COLO829 (cell line): ENCODE results near the gene ZNHIT6.
"Not testable (repeated sequence)": the region's sequence is repeated elsewhere in the genome, so short reads cannot be mapped to it uniquely, and the experiment has no call there.

Experiments used
- DNase-seq: peaks from one replicate; pipeline ENCODE4 v3.0.0; 2012; ENCODE audit warnings: low spot score

The ZNHIT6 gene, protein sequence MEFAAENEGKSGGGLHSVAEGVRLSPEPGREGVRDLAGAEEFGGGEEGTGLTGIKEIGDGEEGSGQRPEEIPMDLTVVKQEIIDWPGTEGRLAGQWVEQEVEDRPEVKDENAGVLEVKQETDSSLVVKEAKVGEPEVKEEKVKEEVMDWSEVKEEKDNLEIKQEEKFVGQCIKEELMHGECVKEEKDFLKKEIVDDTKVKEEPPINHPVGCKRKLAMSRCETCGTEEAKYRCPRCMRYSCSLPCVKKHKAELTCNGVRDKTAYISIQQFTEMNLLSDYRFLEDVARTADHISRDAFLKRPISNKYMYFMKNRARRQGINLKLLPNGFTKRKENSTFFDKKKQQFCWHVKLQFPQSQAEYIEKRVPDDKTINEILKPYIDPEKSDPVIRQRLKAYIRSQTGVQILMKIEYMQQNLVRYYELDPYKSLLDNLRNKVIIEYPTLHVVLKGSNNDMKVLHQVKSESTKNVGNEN

DNA sequence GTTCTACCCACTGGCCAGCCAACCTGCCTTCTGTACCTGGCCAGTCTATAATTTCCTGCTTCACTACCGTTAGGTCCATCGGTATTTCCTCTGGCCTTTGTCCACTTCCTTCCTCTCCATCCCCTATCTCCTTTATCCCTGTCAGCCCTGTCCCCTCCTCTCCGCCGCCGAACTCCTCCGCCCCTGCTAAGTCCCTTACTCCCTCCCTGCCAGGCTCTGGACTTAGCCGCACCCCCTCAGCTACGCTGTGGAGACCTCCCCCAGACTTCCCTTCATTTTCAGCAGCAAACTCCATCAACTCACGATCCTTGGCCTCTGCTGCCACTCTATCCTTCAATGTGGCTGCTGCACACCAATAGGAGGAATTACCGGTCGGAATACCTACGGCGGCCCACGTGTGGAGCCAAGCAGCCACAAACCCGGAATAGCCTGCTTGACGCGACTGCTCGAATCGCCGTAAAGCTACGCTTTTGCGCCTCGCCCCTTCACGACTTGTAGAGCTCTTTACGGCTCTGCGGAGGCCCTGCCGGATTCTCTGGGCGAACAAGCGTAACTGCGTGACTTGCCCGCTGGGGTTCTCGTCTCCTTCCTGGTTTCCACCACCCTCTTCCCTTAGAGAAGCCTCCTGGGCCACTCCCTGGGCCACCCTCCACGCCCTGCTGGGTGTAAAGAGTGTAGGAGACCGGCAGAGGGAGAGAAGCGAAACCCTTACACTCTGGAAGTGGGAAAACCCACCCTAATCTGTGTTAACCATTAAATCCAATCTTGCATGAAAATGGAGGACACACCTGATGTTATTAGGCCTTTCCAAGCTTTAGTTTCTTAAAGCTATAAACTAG is at the start of gene ZNHIT6:
TSS of gene ZNHIT6 (minus strand) at position 444 of the 839 bp plus-strand sequence. CDS start at position 295, 149 bp downstream.
- DNase-seq: peak; percentile 76

DNA sequence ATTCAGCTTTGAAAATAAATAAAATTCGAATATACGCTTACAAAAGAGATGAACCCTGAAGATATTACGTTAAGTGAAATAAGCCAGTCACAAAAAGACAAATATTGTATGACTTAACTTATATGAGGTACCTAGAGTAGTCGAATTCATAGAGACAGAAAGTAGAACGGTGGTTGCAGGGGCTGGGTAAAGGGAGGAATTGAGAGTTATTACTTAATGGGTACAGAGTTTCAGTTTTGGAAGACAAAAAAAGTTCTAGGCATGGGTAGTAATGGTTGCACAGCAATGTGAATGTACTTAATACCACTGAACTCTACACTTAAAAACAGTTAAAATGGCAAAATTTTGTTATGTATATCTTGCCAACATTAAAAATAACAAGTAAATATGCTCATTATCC is 48.6 kb upstream of the ZNHIT6 start:
- no peak for DNase-seq

DNA sequence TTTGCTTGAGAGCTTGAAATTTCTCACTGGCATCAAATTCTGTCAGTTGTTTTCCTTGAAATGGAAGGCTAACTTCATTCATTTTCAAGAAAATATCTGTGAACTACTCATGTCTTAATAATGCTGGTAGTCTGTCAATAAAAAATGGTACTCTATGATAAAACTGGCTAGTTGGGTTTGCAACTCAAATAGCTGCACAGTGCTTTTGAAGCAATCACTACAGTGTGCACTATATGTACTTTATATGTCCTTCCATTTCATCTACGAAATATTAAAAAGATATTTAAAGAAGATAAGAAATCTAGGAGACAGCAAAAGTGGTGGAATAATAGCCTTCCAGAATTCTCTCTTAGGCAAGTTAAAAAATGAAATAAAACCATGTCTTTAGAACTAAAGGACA is 39.9 kb upstream of the ZNHIT6 start:
- no peak for DNase-seq

DNA sequence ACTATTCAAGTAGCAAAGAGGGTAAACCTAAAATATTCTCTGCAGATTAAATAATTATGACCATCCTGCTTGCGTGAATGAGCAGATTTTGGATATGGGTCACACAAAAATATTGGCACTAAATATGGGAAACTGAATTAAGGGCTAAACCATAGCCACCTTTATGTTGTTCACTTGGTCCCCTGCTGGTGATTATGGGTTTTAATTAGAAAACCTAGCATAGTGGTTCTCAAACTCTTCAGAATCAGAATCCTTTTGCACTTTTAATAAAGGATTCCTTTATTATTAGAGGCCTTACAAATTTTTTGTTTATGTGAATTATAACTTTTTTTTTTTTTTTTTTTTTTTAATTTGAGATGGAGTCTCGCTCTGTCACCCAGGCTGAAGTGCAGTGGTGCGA is 38.5 kb upstream of the ZNHIT6 start:
- DNase-seq: no peak

DNA sequence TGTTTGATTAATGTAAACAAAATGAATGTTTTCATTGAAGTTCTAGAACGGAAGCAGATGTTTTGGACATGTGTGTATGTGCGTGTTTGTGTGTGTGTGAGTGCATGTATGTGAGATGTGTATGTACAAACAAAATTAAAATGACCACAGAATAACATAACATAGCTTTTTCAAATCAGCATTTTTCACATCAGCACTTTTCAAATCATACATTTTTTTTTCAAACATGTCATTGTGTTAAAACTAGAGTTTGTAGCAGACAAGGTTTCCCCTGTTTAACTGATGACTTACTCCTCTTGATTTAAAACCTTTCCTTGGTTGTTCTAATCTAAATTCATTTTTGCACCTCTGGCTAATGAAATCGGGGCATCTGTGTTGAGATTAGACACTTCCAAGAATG is 35.6 kb upstream of the ZNHIT6 start:
- no peak for DNase-seq

DNA sequence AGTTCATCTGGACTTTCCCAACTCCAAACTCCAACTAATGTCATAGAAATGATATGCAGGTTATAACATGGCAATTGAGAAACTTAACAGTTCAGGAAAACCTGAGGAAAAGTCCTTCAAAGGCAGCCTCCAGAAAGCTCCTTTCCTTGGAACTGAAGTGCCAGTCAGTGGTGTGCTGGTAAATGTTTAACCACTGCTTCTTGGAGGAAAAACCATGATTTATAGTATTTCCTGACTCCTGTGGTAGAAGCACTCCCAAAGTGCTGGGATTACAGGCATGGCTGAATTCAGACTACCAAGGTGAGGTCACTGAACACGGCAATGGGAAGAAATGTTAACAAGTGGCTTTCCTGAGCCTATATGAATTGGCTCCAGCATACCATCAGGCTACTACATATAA is 26.7 kb upstream of the ZNHIT6 start:
- no peak for DNase-seq

DNA sequence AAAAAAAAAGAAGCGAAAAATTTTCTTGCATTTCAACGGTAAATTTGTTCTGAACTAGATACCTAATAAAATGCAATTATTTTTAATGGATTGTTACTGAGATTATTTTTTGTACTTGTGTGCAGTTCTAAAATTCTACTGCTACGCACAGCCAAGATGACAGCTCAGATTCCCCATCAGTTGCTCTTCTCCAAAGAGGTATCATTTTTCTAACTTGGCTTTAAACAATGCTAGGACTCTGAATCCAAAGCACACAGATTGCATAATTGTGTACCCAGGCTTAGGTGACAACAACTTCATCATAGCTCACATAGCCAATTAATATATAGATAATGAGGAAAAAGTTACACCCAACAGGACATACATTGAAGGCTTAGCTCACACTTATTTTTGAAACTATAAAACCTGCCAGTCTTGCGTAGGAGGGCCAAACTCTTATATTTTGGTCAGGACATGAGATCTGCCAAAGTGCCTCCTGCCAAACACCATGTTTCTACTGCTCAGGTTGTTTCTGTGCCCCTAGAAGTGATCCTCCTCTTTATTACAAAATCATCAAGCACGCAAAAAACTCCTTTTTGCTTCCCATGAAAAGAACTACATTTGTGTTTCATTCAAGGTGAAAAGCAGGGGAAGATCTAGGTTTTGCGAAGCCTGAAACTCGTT is 10.6 kb upstream of the ZNHIT6 start:
- no peak for DNase-seq

DNA sequence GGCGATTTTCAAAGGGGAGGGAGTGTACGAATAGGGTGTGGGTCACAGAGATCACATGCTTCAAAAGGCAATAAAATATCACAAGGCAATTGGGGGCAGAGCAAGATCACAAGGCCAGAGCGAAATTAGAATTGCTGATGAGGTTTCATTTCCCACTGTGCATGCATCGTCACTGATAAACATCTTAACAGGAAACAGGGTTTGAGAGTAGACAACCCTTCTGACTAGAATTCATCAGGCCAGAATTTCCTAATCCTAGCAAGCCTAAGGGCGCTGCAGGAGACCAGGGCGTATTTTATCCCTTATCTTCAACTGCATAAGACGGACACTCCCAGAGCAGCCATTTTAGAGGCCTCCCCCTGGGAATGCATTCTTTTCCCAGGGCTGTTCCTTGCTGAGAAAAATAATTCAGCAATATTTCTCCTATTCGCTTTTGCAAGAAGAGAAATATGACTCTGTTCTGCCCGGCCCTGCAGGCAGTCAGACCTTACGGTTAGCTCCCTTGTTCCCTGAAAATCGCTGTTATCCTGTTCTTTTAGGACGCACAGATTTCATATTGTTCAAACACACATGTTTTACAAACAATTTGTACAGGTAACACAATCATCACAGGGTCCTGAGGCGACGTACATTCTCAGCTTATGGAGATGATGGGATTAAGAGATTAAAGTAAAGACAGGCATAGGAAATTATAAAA is 6.3 kb upstream of the ZNHIT6 start:
- DNase-seq: not testable (repeated sequence)

DNA sequence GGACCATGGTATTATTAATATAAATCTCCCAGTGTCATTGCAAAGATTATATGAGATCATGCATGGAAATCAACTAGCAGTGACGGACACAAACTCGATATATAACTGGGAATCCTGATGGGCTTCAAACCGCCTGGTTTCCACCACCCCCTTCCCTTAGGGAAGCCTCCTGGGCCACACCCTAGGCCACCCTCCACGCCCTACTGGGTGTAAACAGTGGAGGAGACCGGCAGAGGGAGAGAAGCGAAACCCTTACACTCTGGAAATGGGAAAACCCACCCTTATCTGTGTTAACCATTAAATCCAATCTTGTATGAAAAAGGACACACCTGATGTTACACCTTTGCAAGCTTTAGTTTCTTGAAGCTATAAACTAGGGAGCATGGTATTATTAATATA is 595 bp upstream of the ZNHIT6 start:
- no peak for DNase-seq

DNA sequence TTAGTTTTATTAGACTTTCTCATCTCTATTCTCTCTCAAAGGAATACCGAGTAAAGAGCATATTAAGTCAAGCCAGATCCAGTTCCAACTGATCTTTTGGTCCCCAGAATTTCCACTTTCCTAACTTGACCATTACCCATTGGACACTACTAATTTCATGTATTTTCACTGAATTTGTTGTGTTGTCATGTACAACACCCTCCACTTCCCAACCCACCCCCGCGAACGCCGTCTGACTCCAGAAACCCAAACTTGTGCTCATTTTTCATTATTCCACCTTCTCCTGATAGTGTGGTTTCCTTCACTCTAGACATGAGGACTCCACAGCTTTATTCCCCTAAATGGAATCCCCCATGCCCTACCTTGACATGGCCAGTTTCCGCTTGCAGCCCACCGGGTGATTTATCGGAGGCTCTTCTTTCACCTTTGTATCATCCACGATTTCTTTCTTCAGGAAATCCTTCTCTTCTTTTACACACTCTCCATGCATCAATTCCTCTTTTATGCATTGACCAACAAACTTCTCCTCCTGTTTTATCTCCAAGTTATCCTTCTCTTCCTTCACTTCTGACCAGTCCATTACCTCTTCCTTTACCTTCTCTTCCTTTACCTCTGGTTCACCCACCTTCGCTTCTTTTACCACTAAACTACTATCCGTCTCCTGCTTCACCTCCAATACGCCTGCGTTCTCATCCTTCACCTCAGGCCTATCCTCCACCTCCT is 805 bp downstream of the ZNHIT6 start:
- DNase-seq: no peak

DNA sequence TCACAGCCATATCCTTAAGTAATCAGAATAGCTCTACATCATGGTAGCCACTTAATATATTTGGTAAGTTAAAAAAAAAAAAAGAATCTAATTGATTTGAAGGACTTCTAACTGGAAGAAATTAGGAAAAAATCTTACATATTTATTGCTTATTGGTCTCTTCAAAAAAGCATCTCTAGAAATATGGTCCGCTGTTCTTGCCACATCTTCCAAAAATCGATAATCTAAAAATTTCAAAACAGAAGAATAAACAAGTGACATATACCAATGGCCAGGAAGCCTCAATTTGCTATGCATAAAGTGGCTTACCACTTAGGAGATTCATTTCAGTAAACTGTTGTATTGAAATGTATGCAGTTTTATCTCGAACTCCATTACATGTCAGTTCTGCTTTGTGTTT is 2.3 kb downstream of the ZNHIT6 start:
- no peak for DNase-seq

DNA sequence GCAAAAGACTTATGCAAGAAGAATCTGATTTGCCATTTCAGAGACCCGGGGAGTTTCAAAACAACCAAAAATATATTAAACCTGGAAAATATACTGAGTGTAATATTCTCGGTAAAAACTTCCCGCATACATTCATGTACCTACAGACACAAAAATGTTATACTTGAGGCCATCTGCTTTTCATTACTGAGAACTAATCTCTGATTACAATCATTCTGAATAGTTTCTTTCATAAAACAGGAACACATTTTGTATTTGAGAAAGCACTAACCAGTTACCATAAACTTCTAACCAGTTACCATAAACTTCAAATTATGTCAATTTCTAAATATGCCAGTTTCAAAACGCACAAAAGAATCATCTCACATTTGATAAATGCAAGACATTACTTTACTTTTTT is 7.8 kb downstream of the ZNHIT6 start:
- DNase-seq: no peak

DNA sequence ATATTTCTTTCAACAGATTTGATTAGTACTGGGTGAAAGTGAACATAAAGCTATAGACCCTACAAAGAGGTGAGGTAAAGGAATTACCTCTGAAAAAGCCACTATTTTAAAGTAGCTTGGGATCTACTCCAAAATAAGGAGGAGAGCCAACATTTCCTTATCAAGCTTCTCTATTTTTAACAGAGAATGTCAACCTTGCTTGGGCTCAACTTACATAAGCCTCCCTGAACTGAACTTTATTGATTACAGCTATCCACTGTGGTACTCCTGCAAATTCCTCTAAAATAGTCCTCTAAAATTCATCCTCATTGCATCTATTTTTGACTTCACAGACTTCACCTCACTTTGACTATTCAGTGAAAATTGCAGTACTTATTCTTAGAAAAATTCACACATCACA is 10.3 kb downstream of the ZNHIT6 start:
- no peak for DNase-seq

DNA sequence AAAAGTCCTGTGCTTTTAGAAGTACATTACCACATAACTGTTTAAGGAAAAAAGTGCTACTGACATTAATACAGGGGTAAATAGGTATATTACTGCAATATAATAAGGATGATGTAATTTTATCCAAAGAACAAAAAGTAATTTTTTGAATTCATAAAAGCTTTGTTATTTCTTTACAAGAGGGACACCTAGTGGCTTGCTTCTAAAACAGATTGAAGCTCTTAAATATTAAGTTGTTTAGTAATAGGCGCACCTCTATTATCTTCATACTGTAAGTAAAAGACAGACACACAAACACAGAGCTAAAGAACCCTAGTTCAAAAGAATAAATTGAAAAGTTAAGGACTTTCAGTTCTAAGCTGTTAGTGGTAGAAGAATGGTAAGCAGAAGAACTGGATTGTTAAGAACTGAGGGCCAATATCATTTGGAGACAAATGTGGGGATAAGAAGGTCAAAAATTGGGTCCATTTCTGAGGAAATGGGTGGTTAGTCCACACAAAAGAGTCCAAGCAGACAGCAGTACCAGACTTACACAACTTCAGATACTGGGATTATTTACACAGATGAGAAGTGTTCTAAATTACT is 15.4 kb downstream of the ZNHIT6 start:
- DNase-seq: no peak

DNA sequence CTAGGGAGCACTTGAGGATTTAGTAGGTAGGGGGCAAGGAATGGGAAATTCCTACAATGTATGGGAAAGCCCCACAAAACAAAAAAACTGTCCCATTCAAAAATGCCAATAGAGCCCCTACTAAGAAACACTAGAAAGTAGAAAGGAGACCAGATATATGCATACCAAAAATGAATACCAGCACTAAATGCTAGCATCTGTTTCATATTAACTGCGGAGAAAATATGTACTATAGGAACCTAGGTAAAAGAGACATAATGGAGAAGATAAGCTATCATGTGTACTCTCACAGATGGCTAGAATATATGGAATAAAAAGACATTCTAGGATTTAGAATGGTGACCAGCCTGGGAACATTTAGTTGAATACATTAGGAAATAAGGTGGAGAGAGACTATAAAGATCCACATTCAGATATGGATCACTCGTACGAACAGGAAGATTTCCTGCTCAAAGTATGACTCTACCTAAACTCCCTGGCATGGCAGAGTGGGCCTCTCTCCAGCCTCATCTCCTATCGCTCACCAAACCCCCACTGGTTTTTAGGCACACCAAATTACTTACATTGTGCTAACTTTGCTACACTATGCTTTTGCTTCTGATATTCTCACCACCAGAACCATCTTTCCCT is 18.3 kb downstream of the ZNHIT6 start:
- DNase-seq: no peak

DNA sequence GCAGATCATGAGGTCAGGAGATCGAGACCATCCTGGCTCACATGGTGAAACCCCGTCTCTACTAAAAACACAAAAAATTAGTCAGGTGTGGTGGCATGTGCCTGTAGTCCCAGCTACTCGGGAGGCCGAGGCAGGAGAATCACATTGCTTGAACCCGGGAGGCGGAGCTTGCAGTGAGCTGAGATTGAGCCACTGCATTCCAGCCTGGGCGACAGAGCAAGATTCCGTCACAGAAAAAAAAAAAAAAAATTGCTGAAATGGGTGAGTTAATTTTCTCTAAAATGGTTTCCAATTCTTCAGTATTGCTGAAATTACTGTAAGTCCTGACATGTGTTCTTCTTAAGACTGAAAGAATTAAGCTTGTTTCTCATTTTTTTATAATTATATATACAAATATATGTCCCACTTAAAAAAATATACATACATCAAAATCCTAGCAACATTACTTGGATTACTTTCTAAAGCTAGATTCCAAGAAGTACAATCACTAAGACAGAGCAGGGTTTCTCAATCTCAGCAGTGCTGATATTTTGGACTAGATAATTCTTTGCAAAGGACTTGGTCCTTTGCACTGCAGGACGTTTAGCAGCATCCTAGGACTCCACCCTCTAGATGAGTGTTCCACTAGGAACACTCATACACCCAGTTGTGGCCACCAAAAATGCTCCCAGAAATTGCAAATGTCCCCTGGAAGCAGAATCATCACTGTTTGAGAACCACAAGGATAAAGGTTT is 24.8 kb downstream of the ZNHIT6 start:
- DNase-seq: no peak

DNA sequence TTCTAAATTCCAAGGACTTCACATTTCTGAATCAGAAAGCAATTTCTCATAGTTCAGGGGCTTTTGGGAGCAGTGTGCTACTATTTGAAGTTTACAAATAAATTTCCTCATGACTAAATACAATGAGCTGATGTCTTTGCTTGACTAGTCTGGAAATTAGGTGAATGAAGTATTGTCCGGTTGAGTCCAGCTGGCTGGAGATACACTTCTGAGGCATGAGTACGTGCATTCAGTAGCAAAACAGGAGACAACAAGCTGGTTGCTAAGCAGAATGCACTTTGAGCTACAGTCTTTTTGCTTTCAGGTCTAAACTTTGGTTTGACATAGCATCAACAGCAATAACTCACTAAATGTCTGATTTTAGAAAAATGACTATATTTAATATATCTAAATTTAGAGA is 27.1 kb downstream of the ZNHIT6 start:
- peak; percentile 78 for DNase-seq

DNA sequence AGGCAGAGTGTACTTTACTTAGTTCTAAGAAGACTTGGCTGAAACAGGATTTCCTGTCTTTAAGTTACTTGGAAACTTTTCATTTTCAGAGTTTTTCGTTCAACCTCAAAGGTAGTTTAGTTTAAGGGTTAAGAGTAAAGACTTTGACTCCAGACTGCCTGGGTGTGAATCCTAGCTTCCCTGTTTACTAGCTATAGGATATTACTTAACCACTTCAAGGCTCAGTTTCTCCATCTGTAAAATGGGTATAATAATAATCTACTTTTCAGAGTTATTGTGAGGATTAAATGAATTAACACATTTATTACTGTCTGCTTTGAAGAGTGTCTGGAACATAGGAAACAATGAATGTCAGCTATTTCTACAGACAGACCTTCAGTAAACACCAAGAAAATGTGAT is 30.0 kb downstream of the ZNHIT6 start:
- no peak for DNase-seq

DNA sequence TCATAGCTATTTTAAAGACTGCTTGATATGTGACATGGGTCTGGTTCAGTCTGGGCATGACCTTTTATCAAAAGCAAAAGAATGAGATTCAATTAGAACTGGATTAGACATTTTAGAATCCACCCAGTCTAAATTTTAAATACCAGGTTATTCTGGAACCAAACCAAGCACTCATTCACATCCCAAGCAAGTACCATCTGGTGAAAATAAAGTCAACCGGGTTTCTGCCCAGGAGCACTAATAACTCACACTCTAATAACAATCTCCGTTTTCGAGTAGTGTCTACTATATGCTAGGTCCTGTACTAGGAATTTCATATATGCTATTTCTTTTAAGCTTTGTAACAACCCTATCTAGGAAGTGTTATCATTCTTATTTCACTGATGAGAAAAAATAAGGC is 30.6 kb downstream of the ZNHIT6 start:
- DNase-seq: no peak
